ENCODE results near the gene TRPC4AP. TPM values are rescaled to one million over a fixed set of nuclear protein-coding genes. Genes with fewer than 3 reads are reported as not detected.

Gene TRPC4AP
- total and polyA plus RNA-seq, 10 of the 15 experiments (the other 5 are each of a cell fraction or from before 2014, with no cell fraction given): 1.1 to 61.7 (median 41.2) TPM

DNA sequence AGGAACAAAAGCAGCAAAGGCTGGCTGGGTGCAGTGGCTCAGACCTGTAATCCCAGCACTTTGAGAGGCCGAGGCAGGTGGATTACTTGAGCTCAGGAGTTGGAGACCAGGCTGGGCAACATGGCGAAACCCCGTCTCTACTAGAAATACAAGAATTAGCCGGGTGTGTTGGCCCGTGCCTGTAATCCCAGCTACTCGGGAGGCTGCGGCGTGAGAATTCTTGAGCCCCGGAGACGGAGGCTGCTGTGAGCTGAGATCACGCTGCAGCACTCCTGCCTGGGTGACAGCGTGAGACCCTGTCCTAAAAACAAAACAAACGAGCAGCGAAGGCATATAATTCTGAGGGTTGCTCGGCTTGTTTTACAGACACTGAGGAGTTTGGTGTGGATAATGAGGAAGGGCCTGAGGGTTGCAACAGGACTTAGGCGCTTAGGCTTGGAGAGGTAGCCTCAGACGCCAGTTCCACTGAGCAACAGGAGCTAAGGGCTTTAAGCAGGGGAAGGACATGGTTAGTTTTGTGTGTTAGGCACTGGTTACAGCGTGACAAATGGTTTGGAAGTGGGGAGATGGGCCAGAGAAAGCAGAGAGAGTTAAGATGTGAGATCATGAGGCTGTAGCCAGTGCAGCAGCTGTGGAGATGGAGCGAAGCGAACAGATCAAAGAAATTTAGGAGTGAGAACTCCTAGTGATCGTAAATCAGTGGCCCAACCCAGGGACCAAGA, 135.7 kb downstream of the TRPC4AP start:
- ChIA-PET CTCF (interaction anchor here (1.5 to 5.9 kb wide), 2 partner anchors 77 to 83 kb away, joined by 5 to 99 read pairs; partner anchors contain the start of genes ACSS2 and GGT7), SMC1A (ENCODE audit: uncharacterized antibody, unreplicated experiment) (interaction anchor here (2.2 to 3.5 kb wide), 2 partner anchors 81 to 83 kb away, joined by 14 to 16 read pairs; no protein-coding TSS in a partner anchor), RAD21 (ENCODE audit: unreplicated experiment) (interaction anchor here (0.6 to 6.2 kb wide), 2 partner anchors 17 to 82 kb away, joined by 3 to 71 read pairs; partner anchors contain the start of genes ACSS2 and GGT7), POLR2A (interaction anchor here (1.4 kb wide), 1 partner anchor 64 kb away, joined by 4 read pairs; no protein-coding TSS in a partner anchor)
- 87% methylated on average over 21 of the region's 21 CpGs for WGBS (ENCODE audit: insufficient coverage, insufficient replicate concordance, low lambda C conversion rate, missing lambda C conversion rate)
- Histone ChIP-seq H3K27ac (ENCODE audit: control insufficient read depth, insufficient read depth) (no peak overlapping the region), H3K9ac (ENCODE audit: control insufficient read depth, insufficient read depth, low read length) (no peak overlapping the region), H3K36me3 (ENCODE audit: control insufficient read depth in 2 of 2, insufficient read depth in 2 of 2, low read length in 1 of 2) (no peaks in the 10 kb centered on the region), H4K20me1 (ENCODE audit: control insufficient read depth, insufficient read depth) (no peaks in the 10 kb centered on the region), H3K4me1 (ENCODE audit: control insufficient read depth, insufficient read depth, low read length) (peaks cover 3% of the 10 kb centered on the region; the same call in 1 of the 2 replicates), H3K4me3 (no peak overlapping the region), H2AFZ (ENCODE audit: control insufficient read depth, low read depth, low read length) (no peak overlapping the region), H3K4me2 (ENCODE audit: control insufficient read depth, insufficient read depth) (no peak overlapping the region), H3K79me2 (ENCODE audit: control insufficient read depth, insufficient read depth, low read length) (0 out of 2 replicates have a peak, but pooled peaks cover 2% of the 10 kb centered on the region), H3K27me3 (replicated peaks in 1 of 2; ENCODE audit: control insufficient read depth in 2 of 2, insufficient read depth in 2 of 2, low read length in 1 of 2) (no peaks in the 10 kb centered on the region), H3K9me3 (replicated peaks; ENCODE audit: control insufficient read depth, insufficient read depth, low read length) (no peaks in the 10 kb centered on the region)
- no TSS peak for BruUV-seq (replicated peaks)
- intact Hi-C loops (cut with micrococcal nuclease; ENCODE audit: unreplicated experiment): loop anchor here (5.0 kb wide), 1 partner anchor 250 kb away; no protein-coding TSS in a partner anchor
- no peak for ATAC-seq
- in situ Hi-C loops (cut with MboI): loop anchor here (5.0 kb wide), 2 partner anchors 85 to 125 kb away; partner anchors contain the start of gene GGT7
- TF ChIP-seq MTA2 (IDR thresholded peaks at IDR 0.05; ENCODE audit: low read depth) (no peak), CEBPB (IDR thresholded peaks at IDR 0.05; ENCODE audit: borderline replicate concordance in 1 of 2, low read depth in 2 of 2, low read length in 2 of 2) (no peak), CHD1 (IDR thresholded peaks at IDR 0.05; ENCODE audit: low read depth, low read length) (no peak), SIN3A (IDR thresholded peaks at IDR 0.05; ENCODE audit: low read depth, low read length) (no peak), YY1 (IDR thresholded peaks at IDR 0.05; ENCODE audit: low read depth, low read length) (no peak)
- no peak for FAIRE-seq
- DNase-seq (ENCODE audit: low read depth, low spot score): no peak

Data from GM12878 (cell line).